Skeletal muscle satellite cell (primary cell): ENCODE measurements around the gene EMILIN2.
"Not testable (repeated sequence)": the region's sequence is repeated elsewhere in the genome, so short reads cannot be mapped to it uniquely, and the experiment has no call there.

Experiments used
- H3K27me3 ChIP-seq: 2 replicates; pipeline ENCODE4 v1.7.0; 2013; ENCODE audit warnings: low read length; ENCODE audit not compliant: control insufficient read depth, insufficient read depth
- H3K36me3 ChIP-seq: 2 replicates; pipeline ENCODE4 v1.7.0; 2013; ENCODE audit warnings: mild to moderate bottlenecking, control low read depth, low read length; ENCODE audit not compliant: insufficient read depth
- H3K4me1 ChIP-seq: 2 replicates; pipeline ENCODE4 v1.7.0; 2013; ENCODE audit warnings: low read length; ENCODE audit not compliant: control insufficient read depth, insufficient read depth
- H3K4me2 ChIP-seq: 2 replicates; pipeline ENCODE4 v1.7.0; 2013; ENCODE audit warnings: mild to moderate bottlenecking, low read length
- H3K4me3 ChIP-seq: 2 replicates; pipeline ENCODE4 v1.7.0; 2013; ENCODE audit warnings: low read length
- H3K9ac ChIP-seq: 2 replicates; pipeline ENCODE4 v1.7.0; 2013; ENCODE audit warnings: mild to moderate bottlenecking, low read depth, low read length, moderate library complexity
- H3K9me3 ChIP-seq: replicated peaks from 2 replicates; pipeline ENCODE4 v1.7.0; 2013; ENCODE audit warnings: mild to moderate bottlenecking, control low read depth, low read length

The EMILIN2 gene

DNA sequence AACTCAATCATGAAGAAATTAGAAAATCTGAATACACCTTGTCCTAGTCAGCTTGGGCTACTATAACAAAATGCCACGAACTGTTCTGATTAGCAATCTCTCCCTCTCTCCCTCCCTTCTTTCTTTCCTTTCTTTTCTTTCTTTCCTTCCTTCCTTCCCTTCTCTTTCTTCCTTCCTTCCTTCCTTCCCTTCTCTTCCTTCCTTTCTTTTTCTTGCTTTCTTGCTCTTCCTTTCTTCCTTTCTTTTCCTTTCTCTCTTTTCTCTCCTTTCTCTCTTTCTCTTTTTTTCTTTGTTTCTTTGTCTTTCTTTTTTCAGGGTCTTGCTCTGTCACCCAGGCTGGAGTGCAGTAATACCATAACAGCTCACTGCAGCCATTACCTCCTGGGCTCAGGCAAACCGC is 23.6 kb upstream of the EMILIN2 start:
- no peaks in the 10 kb centered on the region for H3K4me1 ChIP-seq
- H3K4me2 ChIP-seq = no peak overlapping the region
- no peaks in the 10 kb centered on the region for H3K9me3 ChIP-seq
- H3K4me3 ChIP-seq = no peak overlapping the region
- no peak overlapping the region for H3K9ac ChIP-seq
- no peaks in the 10 kb centered on the region for H3K36me3 ChIP-seq
- H3K27me3 ChIP-seq = peaks cover 7% of the 10 kb centered on the region

DNA sequence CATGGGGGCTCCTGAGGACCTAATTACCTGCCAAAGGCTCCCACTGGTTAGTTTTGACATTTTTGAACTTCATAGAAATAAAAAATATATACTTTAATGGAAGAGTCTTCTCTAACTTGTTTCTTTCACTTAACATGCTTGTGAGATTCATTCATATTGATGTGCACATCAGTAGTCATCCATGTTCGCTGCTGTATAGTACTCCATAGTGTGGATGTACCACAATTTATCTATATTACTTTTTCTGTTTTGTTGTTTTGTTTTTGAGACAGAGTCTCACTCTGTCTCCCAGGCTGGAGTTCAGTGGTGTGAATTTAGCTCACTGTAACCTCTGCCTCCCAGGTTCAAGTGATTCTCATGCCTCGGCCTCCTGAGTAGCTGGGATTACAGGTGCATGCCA is 22.8 kb upstream of the EMILIN2 start:
- H3K4me2 ChIP-seq = no peak overlapping the region
- no peaks in the 10 kb centered on the region for H3K9me3 ChIP-seq
- no peak overlapping the region for H3K4me3 ChIP-seq
- no peaks in the 10 kb centered on the region for H3K4me1 ChIP-seq
- no peak overlapping the region for H3K9ac ChIP-seq
- no peaks in the 10 kb centered on the region for H3K36me3 ChIP-seq
- peaks cover 7% of the 10 kb centered on the region for H3K27me3 ChIP-seq

DNA sequence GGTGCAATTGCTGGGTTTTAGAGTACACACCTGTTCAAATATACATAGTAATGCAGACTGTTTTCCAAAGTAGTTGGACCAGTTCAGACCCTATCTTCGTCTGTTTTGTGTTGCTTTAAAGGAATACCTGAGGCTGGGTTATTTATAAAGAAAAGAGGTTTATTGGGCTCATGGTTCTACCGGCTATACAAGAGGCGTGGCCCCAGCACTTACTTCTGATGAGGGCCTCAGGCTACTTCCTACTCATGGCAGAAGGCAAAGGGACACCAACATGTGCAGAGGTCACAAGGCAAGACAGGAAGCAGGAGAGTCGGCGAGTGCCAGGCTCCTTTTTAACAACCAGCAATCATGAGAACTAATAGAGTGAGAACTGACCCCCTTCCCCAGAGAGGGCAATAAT is 21.9 kb upstream of the EMILIN2 start:
- H3K27me3 ChIP-seq = peaks cover 7% of the 10 kb centered on the region
- no peak overlapping the region for H3K4me3 ChIP-seq
- no peaks in the 10 kb centered on the region for H3K9me3 ChIP-seq
- no peak overlapping the region for H3K4me2 ChIP-seq
- no peaks in the 10 kb centered on the region for H3K36me3 ChIP-seq
- H3K9ac ChIP-seq = no peak overlapping the region
- H3K4me1 ChIP-seq = no peaks in the 10 kb centered on the region

DNA sequence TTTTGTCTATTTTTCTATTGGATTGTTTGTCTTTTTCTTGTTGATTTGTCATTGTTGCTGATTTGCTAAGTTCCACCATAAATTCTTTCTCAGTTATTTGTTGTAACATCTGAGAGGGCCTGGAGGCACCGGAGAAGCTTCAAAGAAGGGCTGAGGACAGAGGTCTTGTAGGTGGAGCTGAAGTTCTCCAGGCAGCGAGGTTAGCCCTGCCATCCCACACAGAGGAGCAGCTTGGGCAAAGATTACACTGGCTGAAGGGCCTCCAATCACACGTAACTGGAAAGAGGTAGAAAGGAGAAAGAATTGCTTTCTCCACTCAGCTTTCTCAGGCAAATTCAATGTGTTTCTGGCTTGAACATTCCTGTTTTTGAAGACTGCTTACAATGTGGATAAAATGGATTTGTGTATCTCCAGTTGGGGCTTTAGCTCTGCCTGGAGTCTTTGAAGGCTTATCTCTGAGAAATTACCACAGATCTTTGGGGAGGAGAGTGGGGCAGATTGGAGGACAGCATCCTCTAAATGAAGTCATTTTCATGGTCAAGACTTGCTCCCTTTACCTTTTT is 21.1 kb upstream of the EMILIN2 start:
- Histone ChIP-seq H3K36me3 (no peaks in the 10 kb centered on the region), H3K27me3 (peaks cover 12% of the 10 kb centered on the region), H3K9me3 (no peaks in the 10 kb centered on the region), H3K4me3 (no peak overlapping the region), H3K9ac (no peak overlapping the region), H3K4me2 (no peak overlapping the region), H3K4me1 (no peaks in the 10 kb centered on the region)

DNA sequence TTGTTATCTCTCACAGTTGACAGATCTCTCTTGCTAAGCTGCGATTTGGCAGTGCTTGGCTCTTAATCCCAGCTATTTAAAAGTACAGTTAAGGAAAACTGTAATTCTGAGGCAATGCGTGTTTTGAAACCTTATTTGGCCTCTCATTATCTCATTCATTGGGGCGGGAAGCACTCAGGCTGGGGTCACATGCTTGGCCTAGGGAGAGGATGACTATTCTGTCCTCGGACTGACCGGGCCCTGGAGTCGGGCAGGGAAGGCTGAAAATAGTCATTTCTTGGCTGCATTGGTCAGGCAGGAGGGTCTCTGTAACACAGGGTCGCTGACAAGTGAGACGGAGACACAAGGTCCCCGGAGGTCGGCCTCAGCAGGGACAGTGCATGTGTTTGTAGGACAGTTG is 20.2 kb upstream of the EMILIN2 start:
- no peak overlapping the region for H3K4me2 ChIP-seq
- peaks cover 16% of the 10 kb centered on the region for H3K27me3 ChIP-seq
- H3K4me1 ChIP-seq = no peaks in the 10 kb centered on the region
- H3K36me3 ChIP-seq = no peaks in the 10 kb centered on the region
- H3K9me3 ChIP-seq = no peaks in the 10 kb centered on the region
- H3K9ac ChIP-seq = no peak overlapping the region
- H3K4me3 ChIP-seq = no peak overlapping the region

DNA sequence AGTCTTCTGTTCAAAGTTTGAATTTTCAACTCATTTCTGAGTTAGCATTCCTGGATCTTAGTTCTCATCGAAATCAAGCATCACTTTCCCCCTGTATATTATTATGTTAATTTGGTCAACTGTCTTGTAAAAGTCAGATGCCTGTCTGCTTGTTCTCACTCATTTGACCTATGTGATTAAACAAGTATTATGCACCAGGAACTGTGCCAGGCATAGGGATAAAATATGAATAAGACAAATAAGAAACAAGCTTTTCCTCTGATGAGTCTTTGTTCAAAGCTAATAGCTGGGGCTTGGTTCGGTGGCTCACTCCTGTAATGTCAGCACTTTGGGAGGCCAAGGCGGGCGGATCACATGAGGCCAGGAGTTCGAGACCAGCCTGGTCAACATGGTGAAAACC is 19.7 kb upstream of the EMILIN2 start:
- no peak overlapping the region for H3K9ac ChIP-seq
- peaks cover 12% of the 10 kb centered on the region for H3K27me3 ChIP-seq
- no peak overlapping the region for H3K4me2 ChIP-seq
- H3K4me3 ChIP-seq = no peak overlapping the region
- H3K4me1 ChIP-seq = no peaks in the 10 kb centered on the region
- H3K9me3 ChIP-seq = no peaks in the 10 kb centered on the region
- no peaks in the 10 kb centered on the region for H3K36me3 ChIP-seq

DNA sequence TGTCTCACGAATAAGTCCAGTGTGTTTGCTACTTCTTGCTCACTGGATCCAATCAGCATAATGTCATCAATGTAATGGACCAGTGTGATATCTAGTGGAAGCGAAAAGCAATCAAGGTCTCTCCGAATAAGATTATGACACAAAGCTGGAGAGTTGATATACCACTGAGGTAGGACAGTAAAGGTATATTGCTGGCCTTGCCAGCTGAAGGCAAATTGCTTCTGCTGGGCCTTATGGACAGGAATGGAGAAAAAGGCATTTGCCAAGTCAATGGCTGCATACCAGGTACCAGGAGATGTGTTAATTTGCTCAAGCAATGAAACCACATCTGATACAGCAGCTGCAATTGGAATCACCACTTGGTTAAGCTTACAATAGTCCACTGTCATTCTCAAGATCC is 10.7 kb upstream of the EMILIN2 start:
- H3K4me1 ChIP-seq, H3K4me2 ChIP-seq, H3K36me3 ChIP-seq, H3K9ac ChIP-seq, H3K9me3 ChIP-seq, H3K4me3 ChIP-seq: not testable (repeated sequence)
- peaks cover 12% of the 10 kb centered on the region for H3K27me3 ChIP-seq

DNA sequence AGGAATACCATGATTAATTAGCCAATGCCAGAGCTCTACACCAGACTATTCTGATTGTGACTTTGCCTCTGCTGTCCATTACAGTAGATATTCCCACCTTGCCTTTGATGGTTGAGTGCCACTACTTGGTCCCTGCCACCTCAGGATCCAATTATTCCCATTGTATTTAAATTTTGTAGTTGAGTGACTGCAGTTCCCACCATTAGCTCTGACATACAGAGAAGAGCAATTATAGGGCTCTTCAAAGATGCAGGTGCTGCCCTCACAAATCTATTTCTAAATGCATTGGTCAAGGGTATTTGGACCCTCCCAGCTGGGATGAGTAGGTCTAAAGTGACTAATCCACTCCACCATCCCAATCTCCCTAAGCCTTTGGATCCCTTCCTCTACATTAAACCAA is 9.5 kb upstream of the EMILIN2 start:
- not testable (repeated sequence) for H3K36me3 ChIP-seq, H3K4me2 ChIP-seq, H3K4me1 ChIP-seq, H3K4me3 ChIP-seq, H3K9me3 ChIP-seq, H3K9ac ChIP-seq
- peaks cover 10% of the 10 kb centered on the region for H3K27me3 ChIP-seq

DNA sequence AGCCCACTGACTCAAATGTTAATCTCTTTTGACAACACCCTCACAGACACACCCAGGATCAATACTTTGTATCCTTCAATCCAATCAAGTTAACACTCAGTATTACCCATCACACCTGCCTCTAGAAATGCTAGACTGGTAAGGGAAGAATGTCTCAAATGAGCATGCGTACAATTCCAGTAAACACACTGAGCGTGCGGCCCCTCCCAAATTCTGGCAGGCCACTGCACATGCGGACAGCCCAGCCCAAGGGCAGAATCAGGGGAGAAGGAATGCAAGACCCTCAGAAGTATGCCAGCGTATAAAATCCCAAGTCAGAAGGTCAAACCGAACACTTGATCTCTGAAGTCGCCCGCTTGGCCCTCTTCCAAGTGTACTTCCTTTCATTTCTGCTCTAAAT is 7.6 kb upstream of the EMILIN2 start:
- H3K4me2 ChIP-seq = no peak overlapping the region
- H3K9ac ChIP-seq = no peak overlapping the region
- H3K9me3 ChIP-seq = no peaks in the 10 kb centered on the region
- no peaks in the 10 kb centered on the region for H3K36me3 ChIP-seq
- H3K27me3 ChIP-seq = peaks cover 26% of the 10 kb centered on the region
- H3K4me3 ChIP-seq = no peak overlapping the region
- no peaks in the 10 kb centered on the region for H3K4me1 ChIP-seq

DNA sequence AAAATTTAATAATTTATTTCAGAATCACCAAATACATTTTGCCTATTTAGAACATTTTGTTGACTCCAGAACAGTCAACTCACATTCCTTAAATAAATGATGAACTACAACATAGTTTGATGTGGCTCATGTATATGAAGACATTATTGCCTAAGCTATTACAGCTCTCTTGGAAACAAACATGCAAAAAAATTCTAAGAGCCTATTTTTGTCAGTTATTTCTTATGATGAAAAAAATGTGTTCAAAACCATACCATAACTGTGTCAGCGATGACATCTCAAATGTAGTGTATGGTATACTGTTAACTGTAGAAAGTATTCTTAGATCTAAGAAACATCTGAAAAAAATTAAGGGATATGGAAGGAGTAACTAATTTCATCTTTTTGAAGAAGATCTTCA is 6.3 kb upstream of the EMILIN2 start:
- Histone ChIP-seq H3K4me3 (no peak overlapping the region), H3K27me3 (peaks cover 34% of the 10 kb centered on the region), H3K4me1 (no peaks in the 10 kb centered on the region), H3K9me3 (no peaks in the 10 kb centered on the region), H3K36me3 (no peaks in the 10 kb centered on the region), H3K9ac (no peak overlapping the region), H3K4me2 (no peak overlapping the region)

DNA sequence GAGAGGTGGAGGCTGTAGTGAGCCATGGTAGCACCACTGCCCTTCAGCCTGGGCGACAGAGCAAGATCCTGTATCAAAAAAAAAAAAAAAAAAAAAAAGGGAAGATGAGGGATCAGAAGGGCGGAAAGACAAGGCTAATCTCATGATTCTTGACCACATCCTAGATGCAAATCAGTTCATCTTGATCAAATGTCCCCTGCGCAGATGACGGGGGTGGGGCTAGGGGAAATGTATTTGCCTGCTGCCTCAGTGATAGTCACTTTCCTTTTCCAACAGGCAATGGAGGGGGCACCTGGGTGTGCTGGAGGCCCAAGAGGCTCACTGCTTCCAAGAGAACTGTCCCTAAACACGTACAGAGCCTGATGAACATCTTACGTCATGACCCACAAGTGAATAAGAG is 3.7 kb upstream of the EMILIN2 start:
- Histone ChIP-seq H3K4me1 (peaks cover 11% of the 10 kb centered on the region), H3K4me2 (no peak overlapping the region), H3K36me3 (no peaks in the 10 kb centered on the region), H3K4me3 (no peak overlapping the region), H3K9me3 (no peaks in the 10 kb centered on the region), H3K9ac (no peak overlapping the region), H3K27me3 (peaks cover 53% of the 10 kb centered on the region)

DNA sequence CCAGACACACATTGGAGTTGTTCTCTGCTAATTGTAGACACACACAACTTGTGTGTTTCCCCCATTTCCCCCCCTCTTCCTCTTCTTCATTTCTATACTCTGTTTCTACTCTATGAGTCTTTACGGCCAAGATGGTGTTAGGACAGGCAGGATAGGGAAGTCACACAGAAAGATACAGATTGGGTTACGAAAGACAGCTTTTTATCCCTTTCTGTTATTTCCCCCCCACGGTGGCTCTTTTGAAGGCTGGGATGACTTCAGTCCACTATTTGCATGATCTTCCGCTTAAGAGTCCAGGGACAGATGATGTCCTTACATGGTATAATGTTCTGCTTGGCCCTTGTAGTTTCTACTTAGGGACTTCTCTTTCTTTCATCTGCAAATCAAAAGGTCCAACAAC is 1.6 kb upstream of the EMILIN2 start:
- H3K4me1 ChIP-seq = peaks cover 11% of the 10 kb centered on the region
- no peak overlapping the region for H3K4me2 ChIP-seq
- no peak overlapping the region for H3K4me3 ChIP-seq
- H3K9me3 ChIP-seq = no peaks in the 10 kb centered on the region
- H3K27me3 ChIP-seq = peaks cover 67% of the 10 kb centered on the region
- no peak overlapping the region for H3K9ac ChIP-seq
- H3K36me3 ChIP-seq = no peaks in the 10 kb centered on the region
